ENCODE results near the gene PTGDR2. TPM values are rescaled to one million over a fixed set of nuclear protein-coding genes. Genes with fewer than 3 reads are reported as not detected.
"Not testable (repeated sequence)": the region's sequence is repeated elsewhere in the genome, so short reads cannot be mapped to it uniquely, and the experiment has no call there.

Gene PTGDR2
- total RNA-seq, 1 donor from 2014 or later = 0.52 TPM

GRCh38 chr11:60831143-60831500 is 24.6 kb downstream of the PTGDR2 start:
- Histone ChIP-seq H3K9ac (ENCODE audit: low read depth in 1 of 3, low read length in 3 of 3) (peak overlapping the region in 1 of 3 donors; percentile 8), H3K4me3 (ENCODE audit: low read length in 3 of 3) (peak overlapping the region in 1 of 3 donors; percentile 13), H3K9me3 (ENCODE audit: control insufficient read depth in 3 of 3, low read length in 3 of 3) (no peaks in the 10 kb centered on the region)

DNA sequence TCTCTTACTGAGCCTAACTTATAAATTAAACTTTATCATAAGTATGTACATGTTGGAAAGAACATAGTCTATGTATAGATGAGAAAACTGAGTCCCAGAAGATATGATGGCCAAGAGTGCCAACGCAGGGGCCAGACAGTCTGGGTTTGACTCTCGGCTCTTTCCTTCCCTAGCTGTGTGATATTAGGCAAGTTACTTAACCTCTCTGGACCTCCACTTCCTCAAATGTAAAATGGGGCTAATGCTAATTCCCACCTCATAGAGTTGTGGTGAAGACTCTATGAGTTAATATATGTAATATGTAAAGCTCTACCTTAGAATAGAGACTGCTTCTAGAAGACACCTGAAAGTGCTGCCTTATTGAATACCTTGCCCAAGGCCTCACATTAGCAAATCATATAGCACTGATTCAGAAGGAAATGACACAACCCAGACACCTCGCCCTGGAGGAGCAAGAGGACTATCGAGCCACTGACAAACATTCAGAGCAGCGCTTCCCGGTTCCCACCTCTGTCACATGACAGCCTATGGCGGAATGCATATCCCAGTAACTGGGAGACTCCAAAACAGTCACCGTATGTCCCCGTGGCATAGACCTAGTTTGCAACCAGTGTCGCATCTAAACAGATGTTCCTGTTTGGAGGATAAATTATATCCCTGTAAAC is 25.1 kb downstream of the PTGDR2 start:
- Histone ChIP-seq H3K4me3 (ENCODE audit: low read length in 3 of 3) (no peak overlapping the region), H3K4me1 (ENCODE audit: control insufficient read depth in 3 of 3, insufficient read depth in 3 of 3, low read length in 3 of 3) (peaks cover 5 to 17% (median 7%) of the 10 kb centered on the region in 3 donors), H3K27ac (ENCODE audit: low read depth, low read length) (no peak overlapping the region), H3K36me3 (ENCODE audit: control insufficient read depth in 3 of 3, insufficient read depth in 3 of 3, low read length in 3 of 3) (no peaks in the 10 kb centered on the region), H3K9me3 (ENCODE audit: control insufficient read depth in 3 of 3, low read length in 3 of 3) (no peaks in the 10 kb centered on the region), H3K27me3 (ENCODE audit: control insufficient read depth in 3 of 3, insufficient read depth in 3 of 3, low read length in 3 of 3) (no peaks in the 10 kb centered on the region), H3K9ac (ENCODE audit: low read depth in 1 of 3, low read length in 3 of 3) (no peak overlapping the region)

More at GRCh38 chr11:60831143-60831500, 24.6 kb downstream of the PTGDR2 start:
- Histone ChIP-seq H3K4me1 (ENCODE audit: control insufficient read depth in 3 of 3, insufficient read depth in 3 of 3, low read length in 3 of 3) (peaks cover 5 to 19% (median 7%) of the 10 kb centered on the region in 3 donors), H3K36me3 (ENCODE audit: control insufficient read depth in 3 of 3, insufficient read depth in 3 of 3, low read length in 3 of 3) (no peaks in the 10 kb centered on the region), H3K27ac (ENCODE audit: low read depth, low read length) (no peak overlapping the region), H3K27me3 (ENCODE audit: control insufficient read depth in 3 of 3, insufficient read depth in 3 of 3, low read length in 3 of 3) (no peaks in the 10 kb centered on the region)

DNA sequence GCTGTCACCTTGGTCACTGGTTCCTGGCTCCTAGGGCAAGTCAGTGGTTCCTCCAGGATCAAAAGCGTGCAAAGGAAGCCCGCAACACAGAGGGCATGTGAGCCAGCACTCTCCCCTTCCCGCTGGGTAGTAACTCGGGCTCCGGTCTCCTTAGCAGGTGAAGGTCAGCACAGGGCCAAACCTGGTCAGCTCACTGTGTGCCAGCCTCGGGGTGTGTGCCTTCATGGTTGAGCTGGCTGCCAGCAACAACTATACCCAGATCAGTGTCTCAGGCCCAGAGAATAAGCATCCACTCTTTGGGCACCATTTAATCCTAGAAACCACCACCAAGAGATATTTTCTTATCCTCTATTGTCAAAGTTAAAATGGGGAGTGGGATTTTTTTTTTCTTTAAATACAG is 30.0 kb downstream of the PTGDR2 start:
- Histone ChIP-seq H3K9ac (ENCODE audit: low read depth in 1 of 3, low read length in 3 of 3) (no peak overlapping the region), H3K9me3 (ENCODE audit: control insufficient read depth in 3 of 3, low read length in 3 of 3) (no peaks in the 10 kb centered on the region), H3K27ac (ENCODE audit: low read depth, low read length) (no peak overlapping the region), H3K4me1 (ENCODE audit: control insufficient read depth in 3 of 3, insufficient read depth in 3 of 3, low read length in 3 of 3) (peaks cover 0 to 2% (median under 1%) of the 10 kb centered on the region in 3 donors), H3K4me3 (ENCODE audit: low read length in 3 of 3) (no peak overlapping the region), H3K36me3 (ENCODE audit: control insufficient read depth in 3 of 3, insufficient read depth in 3 of 3, low read length in 3 of 3) (no peaks in the 10 kb centered on the region), H3K27me3 (ENCODE audit: control insufficient read depth in 3 of 3, insufficient read depth in 3 of 3, low read length in 3 of 3) (no peaks in the 10 kb centered on the region)

- H3K4me1 ChIP-seq (ENCODE audit: control insufficient read depth in 3 of 3, insufficient read depth in 3 of 3, low read length in 3 of 3) = no peaks in the 10 kb centered on the region
- H3K9ac ChIP-seq (ENCODE audit: low read depth in 1 of 3, low read length in 3 of 3) = no peak overlapping the region
- no peaks in the 10 kb centered on the region for H3K36me3 ChIP-seq (ENCODE audit: control insufficient read depth in 3 of 3, insufficient read depth in 3 of 3, low read length in 3 of 3)
- no peaks in the 10 kb centered on the region for H3K9me3 ChIP-seq (ENCODE audit: control insufficient read depth in 3 of 3, low read length in 3 of 3)
- no peak overlapping the region for H3K4me3 ChIP-seq (ENCODE audit: low read length in 3 of 3)
- H3K27me3 ChIP-seq (ENCODE audit: control insufficient read depth in 3 of 3, insufficient read depth in 3 of 3, low read length in 3 of 3) = no peaks in the 10 kb centered on the region
- no peak overlapping the region for H3K27ac ChIP-seq (ENCODE audit: low read depth, low read length)
These were observed 30.6 kb downstream of the PTGDR2 start for GRCh38 chr11:60825118-60825517.

DNA sequence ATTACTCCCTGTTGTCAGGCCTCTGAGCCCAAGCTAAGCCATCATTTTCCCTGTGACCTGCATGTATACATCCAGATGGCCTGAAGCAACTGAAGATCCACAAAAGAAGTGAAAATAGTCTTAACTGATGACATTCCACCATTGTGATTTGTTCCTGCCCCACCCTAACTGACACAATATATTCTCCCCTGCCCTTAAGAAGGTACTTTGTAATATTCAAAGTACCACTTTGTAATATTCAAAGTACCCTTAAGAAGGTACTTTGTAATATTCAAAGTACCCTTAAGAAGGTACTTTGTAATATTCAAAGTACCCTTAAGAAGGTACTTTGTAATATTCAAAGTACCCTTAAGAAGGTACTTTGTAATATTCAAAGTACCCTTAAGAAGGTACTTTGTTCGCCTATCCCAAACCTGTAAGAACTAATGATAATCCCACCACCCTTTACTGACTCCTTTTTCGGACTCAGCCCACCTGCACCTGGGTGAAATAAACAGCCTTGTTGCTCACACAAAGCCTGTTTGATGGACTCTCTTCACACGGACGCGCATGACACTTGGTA is 31.9 kb downstream of the PTGDR2 start:
- H3K9me3 ChIP-seq (ENCODE audit: control insufficient read depth in 3 of 3, low read length in 3 of 3); H3K4me3 ChIP-seq (ENCODE audit: low read length in 3 of 3); H3K27me3 ChIP-seq (ENCODE audit: control insufficient read depth in 3 of 3, insufficient read depth in 3 of 3, low read length in 3 of 3); H3K4me1 ChIP-seq (ENCODE audit: control insufficient read depth in 3 of 3, insufficient read depth in 3 of 3, low read length in 3 of 3); H3K36me3 ChIP-seq (ENCODE audit: control insufficient read depth in 3 of 3, insufficient read depth in 3 of 3, low read length in 3 of 3); H3K27ac ChIP-seq (ENCODE audit: low read depth, low read length); H3K9ac ChIP-seq (ENCODE audit: low read depth in 1 of 3, low read length in 3 of 3): not testable (repeated sequence)

DNA sequence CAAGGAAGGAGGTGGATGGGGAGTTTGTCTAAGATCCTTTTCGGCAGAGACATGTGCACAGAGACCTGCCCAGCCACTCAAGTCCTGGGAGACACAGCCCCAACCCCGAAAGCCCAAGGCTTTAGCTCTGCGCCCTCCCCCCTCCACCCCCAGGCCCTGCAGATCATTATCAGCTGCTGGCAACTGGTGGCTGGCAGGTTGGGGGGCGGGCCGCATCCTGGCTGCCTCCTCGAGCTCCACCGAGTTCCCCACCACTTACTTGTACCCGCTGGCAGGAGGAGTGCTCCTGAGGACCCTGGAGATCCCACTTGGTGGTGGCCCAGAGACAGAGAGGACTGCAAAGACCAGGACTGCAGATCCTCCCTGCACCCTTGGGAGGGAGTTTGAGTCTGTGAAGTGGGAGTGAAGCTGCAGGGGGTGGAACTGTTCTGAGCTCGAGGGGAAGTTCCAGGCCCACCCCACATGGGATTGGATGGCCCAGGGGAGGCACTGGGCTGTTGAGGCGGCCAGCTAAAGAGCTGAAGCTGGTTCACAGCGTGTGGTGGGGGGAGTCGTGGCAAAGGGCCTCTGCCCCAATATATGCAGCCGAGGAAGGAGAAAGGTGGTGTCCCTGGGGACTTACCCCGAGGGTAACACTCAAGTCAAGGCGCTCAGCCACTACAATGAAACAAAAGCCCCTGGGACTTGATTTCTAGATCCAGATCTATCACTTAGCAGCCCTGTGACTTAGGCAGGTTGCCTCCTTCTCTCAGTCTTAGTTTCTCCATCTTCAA is 33.7 kb downstream of the PTGDR2 start:
- H3K36me3 ChIP-seq (ENCODE audit: control insufficient read depth in 3 of 3, insufficient read depth in 3 of 3, low read length in 3 of 3) = no peaks in the 10 kb centered on the region
- no peaks in the 10 kb centered on the region for H3K4me1 ChIP-seq (ENCODE audit: control insufficient read depth in 3 of 3, insufficient read depth in 3 of 3, low read length in 3 of 3)
- H3K4me3 ChIP-seq (ENCODE audit: low read length in 3 of 3) = no peak overlapping the region
- H3K27me3 ChIP-seq (ENCODE audit: control insufficient read depth in 3 of 3, insufficient read depth in 3 of 3, low read length in 3 of 3) = no peaks in the 10 kb centered on the region
- peaks cover 0 to 6% (median 2%) of the 10 kb centered on the region in 3 donors for H3K9me3 ChIP-seq (ENCODE audit: control insufficient read depth in 3 of 3, low read length in 3 of 3)
- no peak overlapping the region for H3K27ac ChIP-seq (ENCODE audit: low read depth, low read length)
- no peak overlapping the region for H3K9ac ChIP-seq (ENCODE audit: low read depth in 1 of 3, low read length in 3 of 3)

DNA sequence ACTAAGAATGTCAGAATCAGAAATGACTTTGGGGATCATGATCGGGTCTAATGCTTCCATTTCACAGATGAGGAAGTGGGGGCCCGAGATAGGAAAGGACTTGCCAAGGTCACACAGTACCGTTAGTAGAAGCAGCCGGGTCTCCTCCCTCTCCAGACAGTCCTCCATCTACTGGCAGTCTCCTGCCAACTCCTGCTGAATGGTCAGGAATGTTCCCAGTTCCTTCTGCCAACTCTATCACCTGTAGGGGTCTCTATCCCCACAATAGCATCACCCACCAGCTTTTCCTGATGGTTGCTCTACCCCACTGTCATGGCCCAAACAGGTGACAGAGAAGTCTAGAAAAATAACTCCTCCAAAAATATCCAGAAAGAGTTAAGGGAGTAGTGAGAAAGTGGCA is 37.7 kb downstream of the PTGDR2 start:
- H3K27me3 ChIP-seq (ENCODE audit: control insufficient read depth in 3 of 3, insufficient read depth in 3 of 3, low read length in 3 of 3) = no peaks in the 10 kb centered on the region
- no peaks in the 10 kb centered on the region for H3K4me1 ChIP-seq (ENCODE audit: control insufficient read depth in 3 of 3, insufficient read depth in 3 of 3, low read length in 3 of 3)
- H3K9ac ChIP-seq (ENCODE audit: low read depth in 1 of 3, low read length in 3 of 3) = no peak overlapping the region
- H3K36me3 ChIP-seq (ENCODE audit: control insufficient read depth in 3 of 3, insufficient read depth in 3 of 3, low read length in 3 of 3) = no peaks in the 10 kb centered on the region
- H3K27ac ChIP-seq (ENCODE audit: low read depth, low read length) = no peak overlapping the region
- H3K4me3 ChIP-seq (ENCODE audit: low read length in 3 of 3) = no peak overlapping the region
- H3K9me3 ChIP-seq (ENCODE audit: control insufficient read depth in 3 of 3, low read length in 3 of 3) = peaks cover 5 to 12% (median 8%) of the 10 kb centered on the region in 3 donors

- Histone ChIP-seq H3K9ac (ENCODE audit: low read depth in 1 of 3, low read length in 3 of 3) (no peak overlapping the region), H3K4me3 (ENCODE audit: low read length in 3 of 3) (no peak overlapping the region), H3K4me1 (ENCODE audit: control insufficient read depth in 3 of 3, insufficient read depth in 3 of 3, low read length in 3 of 3) (no peaks in the 10 kb centered on the region), H3K27me3 (ENCODE audit: control insufficient read depth in 3 of 3, insufficient read depth in 3 of 3, low read length in 3 of 3) (no peaks in the 10 kb centered on the region), H3K9me3 (ENCODE audit: control insufficient read depth in 3 of 3, low read length in 3 of 3) (peaks cover 5 to 12% (median 8%) of the 10 kb centered on the region in 3 donors), H3K27ac (ENCODE audit: low read depth, low read length) (no peak overlapping the region), H3K36me3 (ENCODE audit: control insufficient read depth in 3 of 3, insufficient read depth in 3 of 3, low read length in 3 of 3) (no peaks in the 10 kb centered on the region)
These were observed 39.1 kb downstream of the PTGDR2 start for GRCh38 chr11:60816590-60817157.

DNA sequence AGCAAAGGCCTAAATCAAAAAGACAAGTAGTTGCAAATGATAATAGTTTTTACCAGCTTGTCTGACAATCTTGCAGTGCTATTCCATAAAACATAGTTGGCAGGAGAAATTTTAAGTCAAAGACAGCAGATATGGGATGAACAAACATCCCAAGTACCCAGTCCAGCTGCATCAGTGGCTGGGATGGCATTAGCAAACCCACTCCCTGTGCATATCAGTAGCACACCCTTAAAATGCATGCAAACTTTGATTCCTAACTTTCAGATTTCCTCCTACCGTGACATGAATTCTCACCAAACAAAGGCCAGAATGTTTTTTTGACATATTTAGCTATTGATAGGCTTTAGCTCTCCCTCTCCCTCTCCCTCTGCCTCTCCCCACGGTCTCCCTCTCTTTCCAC is 41.6 kb downstream of the PTGDR2 start:
- H3K27ac ChIP-seq (ENCODE audit: low read depth, low read length) = no peak overlapping the region
- no peak overlapping the region for H3K9ac ChIP-seq (ENCODE audit: low read depth in 1 of 3, low read length in 3 of 3)
- peaks cover 0 to 2% (median 0%) of the 10 kb centered on the region in 3 donors for H3K27me3 ChIP-seq (ENCODE audit: control insufficient read depth in 3 of 3, insufficient read depth in 3 of 3, low read length in 3 of 3)
- H3K4me3 ChIP-seq (ENCODE audit: low read length in 3 of 3) = no peak overlapping the region
- H3K36me3 ChIP-seq (ENCODE audit: control insufficient read depth in 3 of 3, insufficient read depth in 3 of 3, low read length in 3 of 3) = no peaks in the 10 kb centered on the region
- no peaks in the 10 kb centered on the region for H3K4me1 ChIP-seq (ENCODE audit: control insufficient read depth in 3 of 3, insufficient read depth in 3 of 3, low read length in 3 of 3)
- peaks cover 5 to 12% (median 8%) of the 10 kb centered on the region in 3 donors for H3K9me3 ChIP-seq (ENCODE audit: control insufficient read depth in 3 of 3, low read length in 3 of 3)

- Histone ChIP-seq H3K36me3 (ENCODE audit: control insufficient read depth in 3 of 3, insufficient read depth in 3 of 3, low read length in 3 of 3) (no peaks in the 10 kb centered on the region), H3K4me1 (ENCODE audit: control insufficient read depth in 3 of 3, insufficient read depth in 3 of 3, low read length in 3 of 3) (no peaks in the 10 kb centered on the region), H3K9ac (ENCODE audit: low read depth in 1 of 3, low read length in 3 of 3) (no peak overlapping the region), H3K4me3 (ENCODE audit: low read length in 3 of 3) (no peak overlapping the region), H3K27ac (ENCODE audit: low read depth, low read length) (no peak overlapping the region), H3K9me3 (ENCODE audit: control insufficient read depth in 3 of 3, low read length in 3 of 3) (peaks cover 5 to 12% (median 8%) of the 10 kb centered on the region in 3 donors), H3K27me3 (ENCODE audit: control insufficient read depth in 3 of 3, insufficient read depth in 3 of 3, low read length in 3 of 3) (peaks cover 0 to 2% (median 0%) of the 10 kb centered on the region in 3 donors)
These were observed 42.4 kb downstream of the PTGDR2 start for GRCh38 chr11:60813324-60813723.

Measured in skeletal muscle tissue (tissue), 4 donors.